Sigmoid colon (tissue), 4 donors: Measurements from ENCODE around the gene ABCD3.

Experiments
- EP300 ChIP-seq, 4 donors: sonication (generic); formaldehyde crosslinking; IDR thresholded peaks; one replicate each; pipeline ENCODE4 v1.6.1; 2017; ENCODE audit warnings: antibody characterized with exemption in 4 of 4
- POLR2A ChIP-seq, 2 donors: fragments of 450-650 bp; IDR thresholded peaks; one replicate each; pipeline ENCODE4 v1.6.1; 2016; ENCODE audit warnings: antibody characterized with exemption in 2 of 2, mild to moderate bottlenecking in 2 of 2, moderate library complexity in 2 of 2
- POLR2AphosphoS5 ChIP-seq, 4 donors: sonication (generic); formaldehyde crosslinking; IDR thresholded peaks; one replicate each; pipeline ENCODE4 v1.6.1; 2017; ENCODE audit warnings: antibody characterized with exemption in 4 of 4
- TF ChIP-seq, protein P1 (sequence below), 4 experiments: fragments of 450-650 bp in 3 of 4; fragments of 200-600 bp in 1 of 4; IDR thresholded peaks; one replicate each; pipeline ENCODE4 v1.5.1; 2016 to 2019; ENCODE audit warnings: antibody characterized with exemption in 4 of 4, mild to moderate bottlenecking in 3 of 4, moderate library complexity in 2 of 4

GRCh38 chr1:94532077-94532476 is 113.9 kb downstream of the ABCD3 start:
- TF ChIP-seq POLR2A (IDR thresholded peaks at IDR 0.05): no peak
- no peak for TF ChIP-seq EP300 (IDR thresholded peaks at IDR 0.05)
- TF ChIP-seq, protein P1, sequence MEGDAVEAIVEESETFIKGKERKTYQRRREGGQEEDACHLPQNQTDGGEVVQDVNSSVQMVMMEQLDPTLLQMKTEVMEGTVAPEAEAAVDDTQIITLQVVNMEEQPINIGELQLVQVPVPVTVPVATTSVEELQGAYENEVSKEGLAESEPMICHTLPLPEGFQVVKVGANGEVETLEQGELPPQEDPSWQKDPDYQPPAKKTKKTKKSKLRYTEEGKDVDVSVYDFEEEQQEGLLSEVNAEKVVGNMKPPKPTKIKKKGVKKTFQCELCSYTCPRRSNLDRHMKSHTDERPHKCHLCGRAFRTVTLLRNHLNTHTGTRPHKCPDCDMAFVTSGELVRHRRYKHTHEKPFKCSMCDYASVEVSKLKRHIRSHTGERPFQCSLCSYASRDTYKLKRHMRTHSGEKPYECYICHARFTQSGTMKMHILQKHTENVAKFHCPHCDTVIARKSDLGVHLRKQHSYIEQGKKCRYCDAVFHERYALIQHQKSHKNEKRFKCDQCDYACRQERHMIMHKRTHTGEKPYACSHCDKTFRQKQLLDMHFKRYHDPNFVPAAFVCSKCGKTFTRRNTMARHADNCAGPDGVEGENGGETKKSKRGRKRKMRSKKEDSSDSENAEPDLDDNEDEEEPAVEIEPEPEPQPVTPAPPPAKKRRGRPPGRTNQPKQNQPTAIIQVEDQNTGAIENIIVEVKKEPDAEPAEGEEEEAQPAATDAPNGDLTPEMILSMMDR (IDR thresholded peaks at IDR 0.05): no peak
- no peak for TF ChIP-seq POLR2AphosphoS5 (IDR thresholded peaks at IDR 0.05)
